HEK293T (cell line): ENCODE results near the gene PRKAB1.
"Not testable (repeated sequence)": the region's sequence is repeated elsewhere in the genome, so short reads cannot be mapped to it uniquely, and the experiment has no call there.

Experiments
- BHLHE40 ChIP-seq: fragments of 450-650 bp; IDR thresholded peaks from 2 replicates; pipeline ENCODE4 v1.6.1; 2016; ENCODE audit warnings: mild to moderate bottlenecking, moderate library complexity, borderline replicate concordance
- FOXA1 ChIP-seq: fragments of 450-650 bp; IDR thresholded peaks from 2 replicates; pipeline ENCODE4 v1.6.1; 2016; ENCODE audit warnings: mild to moderate bottlenecking
- SUZ12 ChIP-seq: fragments of 450-650 bp; IDR thresholded peaks from 2 replicates; pipeline ENCODE4 v1.6.1; 2016; ENCODE audit warnings: mild to moderate bottlenecking
- ZNF384 ChIP-seq: fragments of 450-650 bp; IDR thresholded peaks from 2 replicates; pipeline ENCODE4 v1.6.1; 2016

DNA sequence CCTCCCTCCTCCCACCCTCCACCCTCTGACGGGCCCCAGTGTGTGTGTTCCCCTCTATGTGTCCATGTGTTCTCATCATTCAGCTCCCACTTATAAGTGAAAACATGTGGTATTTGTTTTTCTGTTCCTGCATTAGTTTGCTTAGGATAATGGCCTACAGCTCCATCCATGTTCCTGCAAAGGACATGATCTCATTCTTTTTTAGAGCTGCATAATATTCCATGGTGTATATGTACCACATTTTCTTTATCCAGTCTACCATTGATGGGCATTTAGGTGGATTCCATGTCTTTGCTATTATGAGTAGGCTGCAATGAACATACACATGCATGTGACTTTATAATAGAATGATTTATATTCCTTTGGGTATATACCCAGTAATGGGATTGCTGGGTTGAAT, 38.5 kb downstream of the PRKAB1 start:
- not testable (repeated sequence) for TF ChIP-seq SUZ12, BHLHE40, ZNF384, FOXA1
